Natural killer cell treated with Interleukin-12 subunit alpha and Interleukin-12 subunit beta and Interleukin-15 and Interleukin-18, amount 100 ng/mL, for 72 hours (primary cell): ENCODE measurements around the gene ATXN7L3. TPM values are rescaled to one million over a fixed set of nuclear protein-coding genes. Genes with fewer than 3 reads are reported as not detected.
A peak's percentile ranks its signal among the peaks of the same experiment; 100 is the strongest.

Experiments used
- ATAC-seq, 2 donors: fragments of 150-1000 bp; cut with Tn5 transposase in 1 of 2; sonication (Bioruptor Pico), chemical (Tn5 transposase) in 1 of 2; 2 replicates each; pipeline ENCODE4 v1.10.0; 2021
- DNase-seq: peaks from one replicate; pipeline ENCODE4 v3.0.0; 2022; ENCODE audit warnings: low spot score
- H3K27ac Mint-ChIP-seq, 2 donors: 1 replicate in 1 of 2; 2 replicates in 1 of 2; pipeline ENCODE4 v1.8.0; 2022; ENCODE audit warnings: mixed read lengths in 2 of 2, mild to moderate bottlenecking in 1 of 2, moderate library complexity in 1 of 2
- H3K27me3 Mint-ChIP-seq, 2 donors: 1 replicate in 1 of 2; 2 replicates in 1 of 2; pipeline ENCODE4 v1.8.0; 2022; ENCODE audit warnings: mixed read lengths in 2 of 2
- H3K36me3 Mint-ChIP-seq: one replicate; pipeline ENCODE4 v1.8.0; 2022; ENCODE audit warnings: mixed read lengths
- H3K4me1 Mint-ChIP-seq, 2 donors: 1 replicate in 1 of 2; 2 replicates in 1 of 2; pipeline ENCODE4 v1.8.0; 2022; ENCODE audit warnings: low read depth in 2 of 2, mixed read lengths in 2 of 2, mild to moderate bottlenecking in 1 of 2
- H3K4me3 Mint-ChIP-seq: one replicate; pipeline ENCODE4 v1.8.0; 2022; ENCODE audit warnings: mixed read lengths
- H3K9me3 Mint-ChIP-seq: 2 replicates; pipeline ENCODE4 v1.8.0; 2022; ENCODE audit warnings: mixed read lengths
- total RNA-seq, 2 donors: library from RNA; stranded (reverse); gene quantifications; one replicate each; pipeline ENCODE4 v1.2.3, GENCODE V29; 2022

The ATXN7L3 gene
- total RNA-seq, 2 donors from 2014 or later, result 117 to 139 TPM

DNA sequence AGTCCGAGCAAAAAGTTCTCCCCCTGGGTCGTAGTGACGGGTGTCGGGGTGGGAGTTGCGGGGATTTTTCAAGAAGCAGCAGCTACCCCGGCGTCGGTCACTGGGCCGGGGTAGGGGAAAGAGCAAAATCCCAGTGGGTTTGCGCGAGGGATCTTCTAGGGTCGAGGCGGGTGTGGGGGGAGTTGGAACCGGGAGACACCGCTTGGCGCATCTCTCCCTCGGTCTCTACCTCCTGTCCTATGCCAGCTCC is 22.1 kb upstream of the ATXN7L3 start:
- Mint-ChIP-seq H3K9me3 (no peaks in the 10 kb centered on the region), H3K36me3 (no peaks in the 10 kb centered on the region), H3K4me1 (peaks cover 26 to 29% of the 10 kb centered on the region in 2 donors), H3K27me3 (no peaks in the 10 kb centered on the region), H3K27ac (peak overlapping the region; percentile 90 to 92), H3K4me3 (peak overlapping the region; percentile 98)
- DNase-seq, result no peak
- no peak for ATAC-seq

DNA sequence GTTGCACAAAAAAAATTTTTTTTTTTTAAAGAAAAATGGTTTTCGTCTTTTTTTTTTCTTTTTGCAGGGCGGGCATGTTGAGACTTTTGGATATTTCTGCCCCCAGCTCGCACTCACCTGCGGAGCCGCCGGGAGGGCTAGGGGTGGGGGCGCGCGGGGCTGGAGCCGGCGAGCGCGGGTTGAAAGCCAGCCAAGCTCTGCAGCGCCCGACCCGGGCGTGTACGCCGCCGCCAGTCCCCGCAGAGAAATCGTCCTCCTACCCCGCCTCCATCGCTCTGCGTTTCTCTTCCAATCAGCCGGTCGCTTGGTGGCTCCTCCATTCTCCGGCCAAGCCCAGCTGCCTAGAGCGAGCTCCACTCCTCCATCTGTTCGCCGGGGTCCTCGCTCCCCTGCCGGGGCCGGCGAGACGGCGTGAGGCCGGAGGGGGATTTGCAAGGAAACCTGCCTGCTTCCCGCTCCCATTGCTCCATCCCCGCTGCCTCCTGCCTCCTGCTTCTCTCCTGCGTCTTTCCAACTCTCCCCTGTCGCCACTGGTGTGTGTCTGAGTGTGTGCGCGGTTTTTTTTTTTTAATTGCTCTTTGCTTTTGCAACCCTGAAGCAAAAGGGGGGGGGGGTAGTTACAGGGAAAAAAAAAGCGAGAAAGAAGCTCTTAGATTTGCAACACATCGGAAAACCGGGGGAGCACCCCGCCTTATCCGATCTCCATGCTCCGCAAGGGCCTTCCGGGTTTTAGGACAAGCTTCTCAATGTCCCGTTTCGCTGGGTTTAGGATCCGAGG is 21.6 kb upstream of the ATXN7L3 start:
- DNase-seq (peak; percentile 73), ATAC-seq (peak; percentile 45 to 62)
- no peaks in the 10 kb centered on the region for H3K36me3 Mint-ChIP-seq
- H3K27me3 Mint-ChIP-seq, result no peaks in the 10 kb centered on the region
- peak overlapping the region; percentile 90 to 92 for H3K27ac Mint-ChIP-seq
- peaks cover 28 to 34% of the 10 kb centered on the region in 2 donors for H3K4me1 Mint-ChIP-seq
- no peaks in the 10 kb centered on the region for H3K9me3 Mint-ChIP-seq
- H3K4me3 Mint-ChIP-seq, result peak overlapping the region; percentile 98

DNA sequence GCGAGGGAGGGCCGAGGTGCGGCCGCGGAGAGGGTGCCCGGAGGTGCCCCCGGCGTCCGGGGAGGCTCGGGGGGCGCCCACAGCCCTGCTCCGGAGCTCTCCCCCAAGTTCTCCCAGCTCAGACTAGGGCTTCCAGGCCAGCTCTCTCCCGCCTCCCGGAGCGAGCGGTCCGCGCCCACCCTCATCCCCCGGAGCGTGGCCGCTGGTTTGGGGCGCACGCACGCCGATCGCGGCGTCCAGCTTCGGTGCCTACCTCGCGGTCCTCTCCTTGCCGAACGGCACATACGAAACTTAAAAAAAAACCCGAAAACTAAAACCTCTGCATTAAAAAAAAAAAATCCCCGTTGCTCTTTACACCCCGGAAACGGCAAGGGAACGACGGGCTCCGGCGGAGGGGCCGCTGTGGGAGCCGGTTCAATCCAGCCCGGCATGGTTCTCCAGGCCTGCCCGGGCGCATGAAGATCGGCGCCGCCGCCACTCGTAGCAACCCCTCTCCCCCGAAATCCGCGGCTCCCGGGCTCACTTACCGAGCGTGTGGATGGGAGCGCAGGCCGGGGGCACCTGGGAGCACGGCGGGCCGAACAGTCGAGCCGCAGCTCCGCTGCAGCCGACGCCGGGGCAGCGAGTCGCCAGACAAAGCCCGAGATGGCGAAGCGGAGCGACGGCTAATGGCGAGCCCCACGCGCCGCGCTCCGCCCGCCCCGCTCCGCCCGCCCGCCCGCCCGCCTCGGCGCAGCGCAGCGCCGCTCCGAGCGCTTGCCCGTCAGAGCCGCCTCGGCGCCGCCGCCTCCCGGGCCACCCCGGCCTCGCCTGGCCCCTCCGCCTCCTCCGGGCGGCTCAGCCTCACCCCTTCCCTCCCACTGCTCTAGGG is 20.8 kb upstream of the ATXN7L3 start:
- no peaks in the 10 kb centered on the region for H3K9me3 Mint-ChIP-seq
- DNase-seq (no peak), ATAC-seq (peak; percentile 2 to 21)
- H3K27me3 Mint-ChIP-seq, result no peaks in the 10 kb centered on the region
- H3K4me3 Mint-ChIP-seq, result peak overlapping the region; percentile 98
- H3K36me3 Mint-ChIP-seq, result no peaks in the 10 kb centered on the region
- H3K4me1 Mint-ChIP-seq, result peaks cover 31 to 34% of the 10 kb centered on the region in 2 donors
- H3K27ac Mint-ChIP-seq, result peak overlapping the region; percentile 80 to 90

DNA sequence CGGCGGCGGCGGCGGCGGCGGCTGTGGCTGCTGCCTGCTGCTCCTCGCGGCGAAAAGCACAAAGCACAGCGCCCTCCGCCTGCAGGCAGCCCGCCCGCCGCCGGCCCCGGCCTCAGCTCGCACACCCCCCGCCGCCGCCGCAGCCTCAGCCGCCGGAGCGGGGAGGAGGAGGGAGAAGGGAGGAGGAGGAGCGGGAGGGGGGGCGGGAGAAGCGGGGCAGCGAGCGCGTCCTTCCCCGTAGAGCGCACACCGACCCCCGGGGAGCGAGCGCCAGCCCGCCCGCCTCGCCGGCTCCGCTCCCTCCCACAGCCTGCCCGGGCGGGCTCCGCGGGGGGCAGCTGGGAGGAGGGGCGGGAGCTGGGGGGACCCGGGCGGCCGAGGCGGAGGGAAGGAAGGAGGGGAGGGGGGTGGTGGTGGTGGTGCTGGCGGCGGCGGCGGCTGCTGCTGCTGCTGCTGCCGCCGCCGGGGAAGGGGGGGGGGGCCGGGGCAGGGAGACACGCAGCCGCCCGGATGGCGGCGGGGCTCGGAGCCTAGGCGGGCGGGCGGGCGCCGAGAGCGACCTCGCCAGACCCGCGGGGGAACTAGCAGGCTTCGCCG is 20.0 kb upstream of the ATXN7L3 start, which contains the start of gene UBTF:
TSS of gene UBTF (minus strand) at position 60 of the 597 bp plus-strand sequence. CDS start 1,446 bp downstream, outside the sequence.
- DNase-seq (no peak), ATAC-seq (peak; percentile 8 to 21)
- Mint-ChIP-seq H3K4me1 (peaks cover 36 to 39% of the 10 kb centered on the region in 2 donors), H3K9me3 (no peaks in the 10 kb centered on the region), H3K27ac (peak within 1 kb of the TSS; percentile 80 to 90), H3K4me3 (peak within 1 kb of the TSS; percentile 98), H3K27me3 (no peaks in the 10 kb centered on the region), H3K36me3 (peaks cover 6% of the 10 kb centered on the region)

DNA sequence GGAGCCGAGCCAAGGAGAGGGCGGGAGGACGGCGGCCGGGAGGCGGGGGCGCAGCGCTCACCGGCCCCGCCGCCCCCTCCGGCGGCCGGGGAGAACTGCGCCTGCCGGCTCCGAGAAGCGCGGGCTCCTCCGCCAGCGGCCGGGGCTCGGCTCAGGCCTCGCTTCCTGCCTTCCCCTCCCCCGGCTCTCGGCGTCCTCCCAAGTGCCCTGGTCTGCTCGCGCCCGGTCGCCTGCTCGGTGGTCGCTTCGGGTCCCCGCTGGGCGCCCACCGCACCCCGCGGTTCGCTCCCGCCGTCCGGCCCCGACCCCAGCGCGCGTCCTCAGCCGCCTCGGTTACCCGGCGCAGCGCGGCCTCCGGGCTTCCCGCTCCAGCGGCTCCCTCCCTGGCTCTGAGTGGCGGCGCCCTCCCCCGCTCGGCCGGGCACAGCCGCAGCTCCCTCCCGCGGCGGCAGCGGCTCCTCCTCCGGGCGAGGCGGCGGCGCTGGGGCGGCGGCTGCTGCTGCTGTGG is 19.5 kb upstream of the ATXN7L3 start:
- ATAC-seq, result peak; percentile 67 to 77
- Mint-ChIP-seq H3K4me3 (no peak overlapping the region), H3K36me3 (peaks cover 9% of the 10 kb centered on the region), H3K9me3 (no peaks in the 10 kb centered on the region), H3K4me1 (peaks cover 39 to 43% of the 10 kb centered on the region in 2 donors), H3K27ac (no peak overlapping the region), H3K27me3 (no peaks in the 10 kb centered on the region)
- peak; percentile 79 for DNase-seq

DNA sequence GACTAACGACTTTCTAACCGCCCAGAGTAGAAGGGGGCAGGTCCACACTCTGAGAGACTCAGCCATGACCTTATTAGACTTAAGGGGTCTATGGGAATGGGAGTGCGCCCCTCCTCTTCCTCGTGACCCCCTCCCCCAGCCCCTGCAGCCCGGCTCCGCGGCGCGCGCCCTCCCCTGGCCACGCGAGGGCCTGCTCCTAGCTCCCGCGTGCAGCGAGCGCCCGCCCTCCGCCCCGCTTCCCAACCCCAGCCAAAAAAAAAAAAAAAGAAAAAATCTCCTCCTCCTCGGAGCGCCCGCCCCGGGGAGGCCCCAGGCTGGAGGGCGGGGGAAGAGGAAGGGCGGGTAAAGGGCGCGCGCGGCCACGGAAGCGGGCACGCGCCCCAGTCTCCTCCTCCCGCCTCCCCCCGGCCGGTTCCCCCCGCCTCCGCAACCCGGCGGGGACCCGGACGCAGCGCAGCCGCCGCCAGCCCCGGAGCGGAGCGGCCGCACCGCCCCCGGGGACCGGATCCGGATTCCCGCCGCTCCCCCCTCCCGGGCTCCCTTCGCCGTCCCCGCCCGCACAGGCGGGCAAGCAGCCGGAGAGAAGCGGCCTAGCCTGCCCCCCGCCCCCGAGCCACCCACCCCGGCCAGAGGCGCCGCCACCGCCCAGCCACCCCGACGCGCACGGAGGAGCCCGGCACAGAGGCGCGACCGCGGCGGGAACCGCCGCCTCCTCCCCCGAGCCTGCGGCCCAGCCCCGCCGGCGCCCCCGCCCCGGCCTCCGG is 18.8 kb upstream of the ATXN7L3 start:
- Mint-ChIP-seq H3K36me3 (peaks cover 9% of the 10 kb centered on the region), H3K4me1 (peaks cover 43 to 49% of the 10 kb centered on the region in 2 donors), H3K27me3 (no peaks in the 10 kb centered on the region), H3K27ac (peak overlapping the region; percentile 39 to 62), H3K4me3 (peak overlapping the region; percentile 81), H3K9me3 (no peaks in the 10 kb centered on the region)
- DNase-seq (peak; percentile 91), ATAC-seq (peak; percentile 78 to 86)

DNA sequence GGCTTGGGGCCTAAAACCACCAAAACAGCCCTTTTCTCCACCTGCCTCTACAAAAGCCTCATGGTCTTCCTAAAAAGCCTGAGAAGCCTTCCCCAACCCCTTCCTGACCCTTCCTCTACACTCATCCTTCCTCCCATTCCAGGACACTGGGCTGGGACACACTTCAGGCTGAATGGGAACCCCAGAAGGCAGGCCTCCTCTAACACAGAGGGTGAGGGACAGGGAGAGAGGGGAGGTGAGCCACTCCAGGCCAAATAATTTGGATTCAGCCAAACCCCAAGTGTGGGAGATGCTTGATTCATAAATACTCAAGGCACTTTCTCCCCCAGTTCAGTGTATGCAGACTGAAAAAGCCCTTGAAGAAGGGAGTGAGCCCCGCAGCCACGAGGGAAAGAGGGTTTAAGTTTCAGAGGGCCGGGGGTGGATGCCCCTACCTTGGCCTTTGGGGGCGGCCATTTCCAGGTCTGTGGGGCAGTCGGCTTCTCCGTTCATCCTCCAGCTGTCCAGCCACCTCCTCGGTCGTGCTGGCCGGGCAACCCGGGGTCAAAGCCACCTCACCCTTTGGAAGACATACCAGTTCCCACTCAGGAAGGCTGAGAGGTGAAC is 18.2 kb upstream of the ATXN7L3 start:
- Mint-ChIP-seq H3K27me3 (no peaks in the 10 kb centered on the region), H3K36me3 (peaks cover 9% of the 10 kb centered on the region), H3K4me1 (peaks cover 41 to 50% of the 10 kb centered on the region in 2 donors), H3K4me3 (peak overlapping the region; percentile 81), H3K27ac (peak overlapping the region; percentile 39 to 62), H3K9me3 (no peaks in the 10 kb centered on the region)
- no peak for DNase-seq
- no peak for ATAC-seq

DNA sequence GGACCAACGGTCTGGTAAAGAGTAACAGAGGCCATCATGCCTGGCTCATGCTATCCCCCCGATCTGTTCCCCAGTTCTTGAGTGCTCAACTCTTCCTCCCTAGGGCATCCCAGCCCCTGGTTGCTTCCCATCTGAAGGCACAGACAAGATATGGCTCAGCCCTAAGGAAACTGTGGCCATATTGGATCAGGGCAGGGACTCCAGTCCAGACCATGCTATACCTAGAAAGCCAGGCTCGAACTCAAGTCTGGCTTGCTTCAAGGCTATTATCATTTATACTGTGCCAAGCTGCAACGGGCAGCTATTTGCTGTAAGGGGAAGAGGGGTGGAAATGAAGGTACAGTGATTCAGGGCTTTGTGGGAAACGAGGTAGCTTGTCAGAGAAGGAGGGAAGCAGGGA is 17.0 kb upstream of the ATXN7L3 start:
- Mint-ChIP-seq H3K36me3 (peaks cover 9% of the 10 kb centered on the region), H3K4me3 (peak overlapping the region; percentile 81)

DNA sequence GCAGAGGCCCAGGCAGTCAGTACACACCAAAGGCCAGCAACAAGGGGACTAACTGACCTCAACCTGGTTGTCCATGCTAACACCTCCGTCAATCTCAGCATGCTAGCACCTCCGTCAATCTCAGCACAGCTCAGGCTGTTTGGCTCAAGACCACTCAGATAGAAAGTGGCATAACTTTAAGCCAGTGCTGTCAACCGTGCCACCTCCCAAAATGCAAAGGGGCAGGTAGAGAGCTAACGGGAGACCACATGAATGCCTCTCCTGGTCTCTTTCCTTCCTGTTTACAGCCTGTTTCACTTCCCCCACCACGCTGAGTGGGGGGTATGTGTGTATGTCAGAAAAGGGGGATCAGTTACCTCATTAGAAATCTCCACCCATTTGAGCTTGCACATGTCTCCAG is 16.5 kb upstream of the ATXN7L3 start:
- H3K4me3 Mint-ChIP-seq, result peak overlapping the region; percentile 81
- H3K9me3 Mint-ChIP-seq, result no peaks in the 10 kb centered on the region
- H3K36me3 Mint-ChIP-seq, result peaks cover 9% of the 10 kb centered on the region
- DNase-seq (no peak), ATAC-seq (no peak)
- H3K27ac Mint-ChIP-seq, result peak overlapping the region; percentile 39 to 62
- H3K4me1 Mint-ChIP-seq, result peaks cover 32 to 33% of the 10 kb centered on the region in 2 donors
- H3K27me3 Mint-ChIP-seq, result no peaks in the 10 kb centered on the region

More for the DNA sequence above, 17.0 kb upstream of the ATXN7L3 start:
- Mint-ChIP-seq H3K27me3 (no peaks in the 10 kb centered on the region), H3K4me1 (peaks cover 33 to 38% of the 10 kb centered on the region in 2 donors), H3K9me3 (no peaks in the 10 kb centered on the region), H3K27ac (peak overlapping the region; percentile 39 to 62)
- DNase-seq, result no peak
- no peak for ATAC-seq

DNA sequence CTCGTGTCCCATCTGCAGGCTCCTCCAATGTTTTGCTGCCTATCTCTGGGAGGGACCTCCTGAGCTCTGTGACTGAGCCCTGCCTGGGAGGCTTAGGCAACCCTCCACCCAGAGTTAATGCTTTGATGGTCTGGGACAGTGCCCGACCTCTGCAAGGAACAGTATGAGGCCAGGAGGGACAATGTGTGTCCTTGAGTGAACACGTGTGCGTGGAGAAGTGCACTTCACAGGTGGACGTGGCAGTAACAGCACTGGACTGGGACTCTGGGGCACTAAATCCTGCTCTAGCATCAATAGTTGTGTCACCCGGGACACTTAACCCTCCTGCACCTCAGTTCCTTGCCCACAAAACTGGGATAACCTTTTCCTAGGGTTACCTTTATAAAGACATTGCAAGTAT is 15.2 kb upstream of the ATXN7L3 start:
- Mint-ChIP-seq H3K4me1 (peaks cover 37 to 39% of the 10 kb centered on the region in 2 donors), H3K27ac (peak overlapping the region; percentile 41 to 81), H3K27me3 (no peaks in the 10 kb centered on the region), H3K4me3 (no peak overlapping the region), H3K36me3 (peaks cover 12% of the 10 kb centered on the region), H3K9me3 (no peaks in the 10 kb centered on the region)
- no peak for DNase-seq
- no peak for ATAC-seq

DNA sequence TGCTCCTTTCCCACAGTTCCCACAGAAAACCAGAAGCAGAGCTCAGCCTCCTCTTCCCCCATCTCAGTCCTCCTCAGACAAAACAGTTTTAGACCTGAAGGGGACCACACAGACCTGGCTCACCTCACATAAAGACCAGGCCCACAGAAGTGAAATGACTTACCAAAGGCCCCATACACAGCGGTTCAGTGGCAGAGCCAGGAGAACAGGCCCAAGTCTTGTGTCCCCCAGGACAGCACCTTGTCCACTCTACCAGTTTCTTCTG is 14.5 kb upstream of the ATXN7L3 start:
- Mint-ChIP-seq H3K36me3 (peaks cover 16% of the 10 kb centered on the region), H3K4me3 (no peak overlapping the region), H3K4me1 (peaks cover 42 to 46% of the 10 kb centered on the region in 2 donors), H3K27ac (peak overlapping the region; percentile 11 to 15), H3K27me3 (no peaks in the 10 kb centered on the region), H3K9me3 (no peaks in the 10 kb centered on the region)
- ATAC-seq (no peak), DNase-seq (no peak)

DNA sequence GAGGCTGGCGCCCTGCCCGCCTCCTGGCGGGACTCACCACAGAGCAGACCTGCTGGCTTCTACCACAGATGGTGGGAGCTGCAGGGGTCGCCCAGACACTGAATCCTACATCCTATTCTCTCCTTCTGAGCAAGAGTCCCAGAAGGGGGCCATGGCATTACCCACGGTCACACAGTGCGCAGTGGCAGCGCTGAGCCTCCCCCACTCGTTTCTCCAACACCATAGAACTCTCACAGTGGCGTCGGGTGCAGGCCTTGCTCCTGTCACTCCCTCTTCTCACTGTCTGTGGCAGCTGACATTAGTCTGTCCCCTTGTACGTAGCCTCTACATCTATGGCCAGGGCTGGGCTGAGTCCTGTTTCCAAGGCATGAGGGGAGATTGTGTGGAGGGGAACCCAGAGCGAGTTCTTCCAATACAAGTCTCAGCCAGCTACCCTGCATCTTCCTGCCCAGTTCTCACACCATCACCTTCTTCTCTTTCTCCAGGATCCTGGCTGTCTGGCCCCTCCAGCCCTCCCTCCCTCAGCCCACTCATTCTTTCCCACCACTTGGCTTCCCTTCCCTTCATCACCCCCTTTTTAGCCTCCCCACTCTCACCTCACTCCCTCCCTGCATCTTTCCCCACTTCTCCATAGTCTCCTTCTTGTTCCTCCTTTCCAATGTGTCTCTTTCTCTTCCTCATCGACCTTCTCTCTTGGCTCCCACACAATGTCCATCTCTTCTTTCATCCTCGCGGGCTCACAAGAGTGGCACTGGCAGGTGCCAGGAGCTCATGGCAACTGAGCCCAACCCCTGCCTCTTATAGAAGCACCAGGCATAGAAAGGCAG is 13.9 kb upstream of the ATXN7L3 start:
- H3K27ac Mint-ChIP-seq, result peak overlapping the region; percentile 11 to 15
- no peaks in the 10 kb centered on the region for H3K27me3 Mint-ChIP-seq
- DNase-seq (no peak), ATAC-seq (no peak)
- no peak overlapping the region for H3K4me3 Mint-ChIP-seq
- H3K36me3 Mint-ChIP-seq, result peaks cover 17% of the 10 kb centered on the region
- peaks cover 43 to 47% of the 10 kb centered on the region in 2 donors for H3K4me1 Mint-ChIP-seq
- H3K9me3 Mint-ChIP-seq, result no peaks in the 10 kb centered on the region
